UCSD-AML1 (cell line): ENCODE measurements around the gene PLEKHM1.
A peak's percentile ranks its signal among the peaks of the same experiment; 100 is the strongest.

ENCODE experiments used
- DNase-seq: peaks from one replicate; lab custom pipeline; 2025; ENCODE audit not compliant: unreplicated experiment; lab: John Stamatoyannopoulos, UW

The PLEKHM1 gene

GRCh38 chr17:45427181-45427835, 63.2 kb downstream of the PLEKHM1 start:
- DNase-seq: no peak

GRCh38 chr17:45426561-45426960, 64.0 kb downstream of the PLEKHM1 start:
- no peak for DNase-seq

GRCh38 chr17:45425984-45426413, 64.5 kb downstream of the PLEKHM1 start:
- no peak for DNase-seq

- no peak for DNase-seq
Observed at GRCh38 chr17:45425125-45425983, 65.2 kb downstream of the PLEKHM1 start.

GRCh38 chr17:45424769-45425124, 65.8 kb downstream of the PLEKHM1 start:
- no peak for DNase-seq

GRCh38 chr17:45423975-45424335, 66.6 kb downstream of the PLEKHM1 start:
- no peak for DNase-seq

GRCh38 chr17:45423304-45423974, 67.1 kb downstream of the PLEKHM1 start:
- no peak for DNase-seq

GRCh38 chr17:45414990-45415881, 75.3 kb downstream of the PLEKHM1 start:
- no peak for DNase-seq

- no peak for DNase-seq
Observed at GRCh38 chr17:45413498-45413923, 77.0 kb downstream of the PLEKHM1 start.

- no peak for DNase-seq
Observed at GRCh38 chr17:45411348-45412105, 79.0 kb downstream of the PLEKHM1 start.

GRCh38 chr17:45410144-45411091, 80.1 kb downstream of the PLEKHM1 start:
- DNase-seq: peak; percentile 82

- DNase-seq: no peak
Observed at GRCh38 chr17:45409659-45410076, 80.9 kb downstream of the PLEKHM1 start.

GRCh38 chr17:45408611-45409421, 81.7 kb downstream of the PLEKHM1 start:
- no peak for DNase-seq

- DNase-seq: no peak
Observed at GRCh38 chr17:45406107-45406506, 84.4 kb downstream of the PLEKHM1 start.

- DNase-seq: no peak
Observed at GRCh38 chr17:45405250-45406086, 85.1 kb downstream of the PLEKHM1 start.

GRCh38 chr17:45404870-45405249, 85.7 kb downstream of the PLEKHM1 start:
- no peak for DNase-seq

- no peak for DNase-seq
Observed at GRCh38 chr17:45403906-45404490, 86.5 kb downstream of the PLEKHM1 start.
